Smooth muscle cell of the pulmonary artery (primary cell): ENCODE data around the gene TRAF2. TPM values are rescaled to one million over a fixed set of nuclear protein-coding genes. Genes with fewer than 3 reads are reported as not detected.

Source experiments
- total RNA-seq: library from RNA; depleted of rRNA; stranded (reverse); fragments of >200 nt; gene quantifications from 2 replicates; pipeline ENCODE4 v1.2.3, GENCODE V29; 2014

The TRAF2 gene
- total RNA-seq: 14.4 and 18.5 TPM in 2 replicates

GRCh38 chr9:136885950-136886578, at the start of gene TRAF2:
Gene TRAF2, plus strand, starts transcription at chr9:136886516. Its CDS starts 12,225 bp downstream, at chr9:136898741.

GRCh38 chr9:136842380-136842948, 43.9 kb upstream of the TRAF2 start, which contains the start of gene AJM1:
Gene AJM1, plus strand, starts transcription at chr9:136842478. Its CDS starts 1,937 bp downstream, at chr9:136844415.

GRCh38 chr9:136849038-136849959, 37.0 kb upstream of the TRAF2 start, which contains the start of gene PHPT1:
Gene PHPT1, plus strand, starts transcription at chr9:136849409. Its CDS starts 22 bp downstream, at chr9:136849431.

DNA sequence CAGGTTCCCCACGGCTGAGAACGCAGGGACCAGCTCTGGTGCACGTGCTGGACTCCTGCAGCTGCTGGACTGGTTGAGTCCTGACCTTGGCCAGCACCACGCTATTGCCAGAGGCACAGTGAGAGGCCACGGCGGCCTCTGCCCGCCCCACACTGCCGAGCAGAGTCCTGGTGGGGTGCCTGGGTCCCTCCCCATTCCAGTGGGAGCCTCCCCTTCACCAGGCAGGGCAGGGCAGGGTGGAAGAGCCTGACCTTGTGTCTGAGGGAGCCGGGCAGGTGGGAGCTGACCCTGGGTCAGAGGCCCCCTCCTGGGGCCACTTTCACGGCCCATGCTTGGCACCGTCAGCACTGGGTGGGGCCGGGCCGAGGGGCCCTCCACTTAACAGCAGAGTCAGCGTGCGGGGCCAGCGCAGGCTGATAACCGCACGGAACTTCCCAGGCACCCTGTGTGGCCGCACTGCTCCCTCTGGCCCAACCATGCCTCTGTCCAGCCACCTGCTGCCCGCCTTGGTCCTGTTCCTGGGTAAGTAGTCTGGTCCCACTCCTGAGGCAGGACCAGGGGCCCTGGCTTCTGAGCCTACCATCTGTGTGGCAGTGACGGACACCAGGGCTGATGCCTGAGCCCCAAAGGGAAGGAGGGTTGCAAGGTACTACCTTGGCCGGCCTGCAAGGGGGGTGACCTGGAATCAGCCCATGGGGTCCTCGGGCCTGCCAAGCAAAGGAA, 34.2 kb upstream of the TRAF2 start, which contains the start of gene MAMDC4:
TSS of gene MAMDC4 (plus strand) at position 406 of the 723 bp plus-strand sequence. CDS start at position 477, 71 bp downstream.

DNA sequence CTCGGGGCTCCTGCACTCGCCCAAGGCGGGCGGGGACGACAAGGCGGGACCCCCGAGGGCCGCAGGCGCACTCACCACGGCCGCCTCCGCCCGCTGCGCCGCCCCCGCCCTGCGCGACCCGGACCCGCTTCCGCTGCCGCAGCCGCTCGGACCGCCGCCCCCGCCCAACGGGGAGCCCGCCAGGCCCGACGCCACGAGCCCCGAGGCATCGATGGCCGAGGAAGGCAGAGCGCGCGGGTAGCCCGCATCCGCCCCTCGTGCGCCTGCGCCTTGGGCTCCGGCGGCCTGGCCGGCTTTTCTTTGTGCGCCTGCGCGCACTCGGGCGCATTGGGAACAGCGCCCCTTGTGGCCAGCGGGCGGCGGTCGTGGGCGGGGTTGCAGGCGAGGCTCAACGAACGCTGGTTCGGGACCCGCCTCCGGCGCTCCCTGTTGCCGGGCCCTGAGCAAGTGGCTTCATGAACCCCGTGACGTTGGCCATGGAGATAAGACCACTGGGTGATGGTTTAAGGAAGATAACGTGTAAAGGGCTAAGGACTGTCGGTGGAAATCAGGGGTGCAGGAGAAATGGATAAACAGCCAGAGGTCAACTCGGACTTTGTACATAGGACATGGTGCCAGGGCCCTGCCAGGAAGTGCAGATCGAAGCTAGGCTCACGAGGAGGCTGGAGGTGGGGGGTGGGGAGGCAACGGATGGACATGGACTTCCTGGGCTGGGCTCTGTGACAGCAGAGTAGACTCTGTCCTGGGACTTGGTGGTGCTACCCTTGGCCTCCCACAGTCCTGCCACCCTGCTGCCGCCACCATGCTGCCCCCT, 58.4 kb downstream of the TRAF2 start, which contains the start of the genes C8G and FBXW5:
TSS of gene C8G (plus strand) at position 725 of the 814 bp plus-strand sequence. CDS start at position 803, 78 bp downstream.
TSS of gene FBXW5 (minus strand) at position 220 of the 814 bp plus-strand sequence. CDS start 655 bp downstream, outside the sequence.

DNA sequence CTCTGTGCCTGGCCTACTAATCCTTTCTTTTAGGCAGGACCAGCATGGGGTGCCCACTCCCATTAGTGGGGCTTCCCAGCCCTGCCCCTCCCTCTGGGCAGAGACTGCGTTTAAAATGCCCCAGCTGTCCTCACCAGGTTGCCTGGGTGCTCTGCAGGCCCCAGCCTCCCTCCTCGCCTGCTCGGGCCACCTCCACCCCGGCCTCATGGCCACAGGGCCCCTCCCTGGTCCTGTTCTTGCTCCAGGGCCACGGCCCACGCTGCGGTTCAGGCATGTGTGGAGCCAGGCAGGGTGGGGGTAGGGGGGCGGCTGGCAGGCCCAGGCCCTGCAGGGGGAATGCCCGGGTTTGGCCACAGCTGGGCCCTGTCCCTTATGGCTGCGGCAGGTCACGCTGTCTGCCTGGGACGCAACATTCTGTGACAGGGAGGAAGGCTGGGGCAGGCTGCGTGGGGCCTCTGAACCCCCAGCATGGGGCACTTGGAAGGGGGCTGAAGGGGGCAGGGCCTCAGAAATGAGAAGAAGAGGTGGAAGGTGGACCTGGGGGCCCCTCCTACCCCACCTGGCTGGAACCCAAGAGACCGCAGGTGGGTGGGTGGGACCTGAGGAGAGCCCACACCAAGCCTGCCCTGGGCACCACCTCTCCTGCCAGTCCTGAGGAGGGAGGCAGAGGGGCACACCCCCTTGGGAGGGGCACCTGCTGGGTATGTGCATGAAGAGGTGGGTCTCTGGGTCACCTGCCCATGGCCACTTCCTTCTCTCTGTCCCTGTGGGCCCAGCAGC, 65.4 kb downstream of the TRAF2 start, which contains the start of gene LCN12:
TSS of gene LCN12 (plus strand) at position 733 of the 780 bp plus-strand sequence. CDS start 55 bp downstream, outside the sequence.

Other genes starting within 250 kb of the TRAF2 start
- 28.3 and 40.9 TPM in 2 replicates for gene EGFL7, start 223.6 kb upstream of the TRAF2 start, total RNA-seq
- gene AGPAT2, start 199.1 kb upstream of the TRAF2 start, total RNA-seq: 42.9 and 46.8 TPM in 2 replicates
- gene DIPK1B, start 173.9 kb upstream of the TRAF2 start, total RNA-seq: 2.9 and 3.8 TPM in 2 replicates
- gene LCN10, start 143.6 kb upstream of the TRAF2 start, total RNA-seq: 0.33 TPM in 1 of 2 replicates, not detected in the other
- gene LCN6, start 138.0 kb upstream of the TRAF2 start, total RNA-seq: not detected in 2 replicates
- gene LCN8, start 128.3 kb upstream of the TRAF2 start, total RNA-seq: not detected in 2 replicates
- not detected in 2 replicates for gene LCN15, start 122.0 kb upstream of the TRAF2 start, total RNA-seq
- 38.7 and 42.2 TPM in 2 replicates for gene TMEM141, start 95.2 kb upstream of the TRAF2 start, total RNA-seq
- gene CCDC183, start 90.2 kb upstream of the TRAF2 start, total RNA-seq: 0.52 and 0.89 TPM in 2 replicates
- 49.9 and 65.1 TPM in 2 replicates for gene RABL6, start 78.6 kb upstream of the TRAF2 start, total RNA-seq
- 3.6 and 4.0 TPM in 2 replicates for gene AJM1, start 44.0 kb upstream of the TRAF2 start, total RNA-seq
- 138 and 150 TPM in 2 replicates for gene PHPT1, start 37.1 kb upstream of the TRAF2 start, total RNA-seq
- 4.6 and 6.5 TPM in 2 replicates for gene MAMDC4, start 34.2 kb upstream of the TRAF2 start, total RNA-seq
- gene EDF1, start 20.2 kb upstream of the TRAF2 start, total RNA-seq: 170 and 198 TPM in 2 replicates
- gene FBXW5, start 58.2 kb downstream of the TRAF2 start, total RNA-seq: 164 and 216 TPM in 2 replicates
- 0.72 and 0.79 TPM in 2 replicates for gene C8G, start 58.7 kb downstream of the TRAF2 start, total RNA-seq
- gene LCN12, start 65.8 kb downstream of the TRAF2 start, total RNA-seq: 0.20 TPM in 1 of 2 replicates, not detected in the other
- 11.1 and 66.1 TPM in 2 replicates for gene PTGDS, start 91.0 kb downstream of the TRAF2 start, total RNA-seq
- 0.50 and 1.1 TPM in 2 replicates for gene LCNL1, start 96.5 kb downstream of the TRAF2 start, total RNA-seq
- 8.0 and 11.2 TPM in 2 replicates for gene PAXX, start 105.9 kb downstream of the TRAF2 start, total RNA-seq
- gene CLIC3, start 110.1 kb downstream of the TRAF2 start, total RNA-seq: 2.0 and 2.9 TPM in 2 replicates
- 81.1 and 129 TPM in 2 replicates for gene ABCA2, start 141.7 kb downstream of the TRAF2 start, total RNA-seq
- gene FUT7, start 145.6 kb downstream of the TRAF2 start, total RNA-seq: not detected in 2 replicates
- 21.6 and 66.1 TPM in 2 replicates for gene NPDC1, start 159.7 kb downstream of the TRAF2 start, total RNA-seq
- gene ENTPD2, start 167.5 kb downstream of the TRAF2 start, total RNA-seq: not detected in 2 replicates
- gene SAPCD2, start 184.0 kb downstream of the TRAF2 start, total RNA-seq: 2.7 and 3.7 TPM in 2 replicates
- 20.3 and 38.3 TPM in 2 replicates for gene UAP1L1, start 191.0 kb downstream of the TRAF2 start, total RNA-seq
- gene MAN1B1, start 200.5 kb downstream of the TRAF2 start, total RNA-seq: 153 and 203 TPM in 2 replicates
- gene DPP7, start 228.2 kb downstream of the TRAF2 start, total RNA-seq: 82.9 and 145 TPM in 2 replicates